HG02623 (cell line): Measurements from ENCODE around the gene MRPL50.

Source experiments
- ATAC-seq: cut with Tn5 transposase; IDR thresholded peaks from one replicate; pipeline ENCODE4 v1.9.1; 2021; ENCODE audit warnings: moderate library complexity; ENCODE audit not compliant: unreplicated experiment

The MRPL50 gene

GRCh38 chr9:101342595-101342994 is 55.8 kb downstream of the MRPL50 start:
- ATAC-seq: no peak

GRCh38 chr9:101341958-101342357 is 56.5 kb downstream of the MRPL50 start:
- no peak for ATAC-seq
